H9 (cell line): ENCODE results near the gene EZH1. TPM values are rescaled to one million over a fixed set of nuclear protein-coding genes. Genes with fewer than 3 reads are reported as not detected.
A peak's percentile ranks its signal among the peaks of the same experiment; 100 is the strongest.

Experiments used
- DNase-seq: peaks from one replicate; pipeline ENCODE4 v3.0.0-alpha.2; 2017
- H2AFZ ChIP-seq: one replicate; pipeline ENCODE4 v1.6.1; 2013; ENCODE audit warnings: mild to moderate bottlenecking, low read length, control low read depth, moderate library complexity
- H2AK5ac ChIP-seq: 2 replicates; pipeline ENCODE4 v1.6.1; 2013; ENCODE audit warnings: low read length, control low read depth, mixed read lengths; ENCODE audit not compliant: insufficient read length
- H2BK120ac ChIP-seq: one replicate; pipeline ENCODE4 v1.6.1; 2013; ENCODE audit warnings: low read depth, mild to moderate bottlenecking, low read length, control low read depth, inconsistent platforms; ENCODE audit not compliant: poor library complexity, severe bottlenecking
- H2BK12ac ChIP-seq: 2 replicates; pipeline ENCODE4 v1.6.1; 2013; ENCODE audit warnings: low read length, control low read depth, mixed read lengths, low read depth; ENCODE audit not compliant: insufficient read length
- H2BK15ac ChIP-seq: 2 replicates; pipeline ENCODE4 v1.6.1; 2013; ENCODE audit warnings: low read depth, low read length, control low read depth
- H2BK20ac ChIP-seq: one replicate; pipeline ENCODE4 v1.6.1; 2013; ENCODE audit warnings: low read depth, mild to moderate bottlenecking, low read length, control low read depth, inconsistent platforms; ENCODE audit not compliant: poor library complexity, severe bottlenecking
- H2BK5ac ChIP-seq: 2 replicates; pipeline ENCODE4 v1.6.1; 2013; ENCODE audit warnings: low read length, control low read depth, mixed read lengths; ENCODE audit not compliant: insufficient read length
- H3K14ac ChIP-seq: 2 replicates; pipeline ENCODE4 v1.6.1; 2013; ENCODE audit warnings: low read length, control low read depth; ENCODE audit not compliant: insufficient read depth
- H3K18ac ChIP-seq: 2 replicates; pipeline ENCODE4 v1.6.1; 2013; ENCODE audit warnings: low read depth, mild to moderate bottlenecking, mixed read lengths, low read length, control low read depth; ENCODE audit not compliant: insufficient read length
- H3K23ac ChIP-seq: 2 replicates; pipeline ENCODE4 v1.6.1; 2013; ENCODE audit warnings: low read length, control low read depth, mixed read lengths, low read depth; ENCODE audit not compliant: insufficient read length
- H3K23me2 ChIP-seq: 2 replicates; pipeline ENCODE4 v1.6.1; 2013; ENCODE audit warnings: low read depth, mild to moderate bottlenecking, mixed read lengths, low read length, control low read depth; ENCODE audit not compliant: insufficient read length, poor library complexity, severe bottlenecking
- H3K27ac ChIP-seq: 2 replicates; pipeline ENCODE4 v1.5.1; 2013; ENCODE audit warnings: low read length, control low read depth, mixed read lengths, low read depth; ENCODE audit not compliant: insufficient read length
- H3K27me3 ChIP-seq: 2 replicates; pipeline ENCODE4 v1.6.1; 2013; ENCODE audit warnings: low read length, control low read depth, inconsistent platforms; ENCODE audit not compliant: insufficient read depth
- H3K4ac ChIP-seq: 2 replicates; pipeline ENCODE4 v1.6.1; 2013; ENCODE audit warnings: low read depth, mild to moderate bottlenecking, control low read depth, inconsistent platforms, low read length, moderate library complexity
- H3K4me1 ChIP-seq: 2 replicates; pipeline ENCODE4 v1.6.1; 2013; ENCODE audit warnings: low read length, control low read depth, inconsistent platforms; ENCODE audit not compliant: insufficient read depth
- H3K4me2 ChIP-seq: 2 replicates; pipeline ENCODE4 v1.6.1; 2013; ENCODE audit warnings: low read length, control low read depth, mixed read lengths; ENCODE audit not compliant: insufficient read length, insufficient read depth
- H3K56ac ChIP-seq: 2 replicates; pipeline ENCODE4 v1.6.1; 2013; ENCODE audit warnings: low read depth, mild to moderate bottlenecking, mixed read lengths, low read length, control low read depth; ENCODE audit not compliant: insufficient read length
- H3K79me1 ChIP-seq: 2 replicates; pipeline ENCODE4 v1.6.1; 2013; ENCODE audit warnings: low read depth, mild to moderate bottlenecking, moderate library complexity, low read length, control low read depth, inconsistent platforms; ENCODE audit not compliant: insufficient read depth, poor library complexity, severe bottlenecking
- H3K79me2 ChIP-seq: 2 replicates; pipeline ENCODE4 v1.6.1; 2013; ENCODE audit warnings: low read length, control low read depth, inconsistent platforms; ENCODE audit not compliant: insufficient read depth
- H3K9ac ChIP-seq: 2 replicates; pipeline ENCODE4 v1.6.1; 2013; ENCODE audit warnings: low read length, control low read depth, mixed read lengths; ENCODE audit not compliant: insufficient read length; ENCODE audit errors: extremely low read depth
- H3K9me3 ChIP-seq: one replicate; pipeline ENCODE4 v1.6.1; 2013; ENCODE audit warnings: low read depth, low read length, inconsistent platforms; ENCODE audit not compliant: control insufficient read depth
- H3T11ph ChIP-seq: one replicate; pipeline ENCODE4 v1.6.1; 2013; ENCODE audit warnings: mild to moderate bottlenecking, low read length, control low read depth, inconsistent platforms
- H4K20me1 ChIP-seq: one replicate; pipeline ENCODE4 v1.6.1; 2013; ENCODE audit not compliant: control insufficient read depth, insufficient read length, insufficient read depth
- H4K5ac ChIP-seq: 2 replicates; pipeline ENCODE4 v1.6.1; 2013; ENCODE audit warnings: low read depth, mild to moderate bottlenecking, mixed read lengths, low read length, control low read depth; ENCODE audit not compliant: insufficient read length
- H4K8ac ChIP-seq: replicated peaks from 2 replicates; pipeline ENCODE4 v1.6.1; 2013; ENCODE audit warnings: low read length, control low read depth, mixed read lengths, low read depth; ENCODE audit not compliant: insufficient read length
- H4K91ac ChIP-seq: 2 replicates; pipeline ENCODE4 v1.6.1; 2013; ENCODE audit warnings: low read depth, mild to moderate bottlenecking, moderate library complexity, mixed read lengths, low read length, control low read depth; ENCODE audit not compliant: insufficient read length
- H3K27ac Mint-ChIP-seq, 3 experiments: 2 replicates in 2 of 3; 3 replicates in 1 of 3; pipeline ENCODE4 v1.8.0; 2020 to 2021; ENCODE audit warnings: mixed read lengths in 3 of 3, mild to moderate bottlenecking in 1 of 3, moderate library complexity in 1 of 3
- H3K27me3 Mint-ChIP-seq: 2 replicates; pipeline ENCODE4 v1.8.0; 2021; ENCODE audit warnings: low read depth, mild to moderate bottlenecking, moderate library complexity, mixed read lengths
- H3K36me3 Mint-ChIP-seq, 3 experiments: 2 replicates in 2 of 3; 3 replicates in 1 of 3; pipeline ENCODE4 v1.8.0; 2020 to 2021; ENCODE audit warnings: low read depth in 3 of 3, mixed read lengths in 3 of 3; ENCODE audit not compliant: insufficient read depth in 1 of 3
- H3K4me1 Mint-ChIP-seq, 2 experiments: 2 replicates each; pipeline ENCODE4 v1.8.0; 2020; ENCODE audit warnings: mixed read lengths in 2 of 2
- H3K4me3 Mint-ChIP-seq, 2 experiments: 2 replicates in 1 of 2; 3 replicates in 1 of 2; pipeline ENCODE4 v1.8.0; 2020 to 2021; ENCODE audit warnings: mild to moderate bottlenecking in 2 of 2, mixed read lengths in 2 of 2, moderate library complexity in 1 of 2
- H3K9me3 Mint-ChIP-seq, 2 experiments: 2 replicates in 1 of 2; 3 replicates in 1 of 2; pipeline ENCODE4 v1.8.0; 2020; ENCODE audit warnings: mild to moderate bottlenecking in 2 of 2, mixed read lengths in 2 of 2, moderate library complexity in 1 of 2
- whole genome bisulfite sequencing: extraction: QIAGEN DNeasy Blood & Tissue Kit; methylation state at CpG from one replicate; pipeline ENCODE4 v1.1.7; 2013; ENCODE audit warnings: missing lambda C conversion rate, low lambda C conversion rate, mixed read lengths; ENCODE audit not compliant: insufficient read length; ENCODE audit errors: extremely low coverage; 5-methylcytosine and 5-hydroxymethylcytosine counted together
- total RNA-seq: library from RNA; stranded (reverse); gene quantifications from 2 replicates; pipeline ENCODE4 v1.2.1, GENCODE V29; 2021
- TF ChIP-seq, protein P1 (sequence below): fragments of 200-600 bp; sonication (generic); conservative IDR thresholded peaks from 3 replicates; pipeline ENCODE4 v1.8.0; 2021; ENCODE audit warnings: antibody characterized with exemption, mild to moderate bottlenecking

EZH1 gene
- total RNA-seq, 1 experiment from 2014 or later = 17.9 TPM

DNA sequence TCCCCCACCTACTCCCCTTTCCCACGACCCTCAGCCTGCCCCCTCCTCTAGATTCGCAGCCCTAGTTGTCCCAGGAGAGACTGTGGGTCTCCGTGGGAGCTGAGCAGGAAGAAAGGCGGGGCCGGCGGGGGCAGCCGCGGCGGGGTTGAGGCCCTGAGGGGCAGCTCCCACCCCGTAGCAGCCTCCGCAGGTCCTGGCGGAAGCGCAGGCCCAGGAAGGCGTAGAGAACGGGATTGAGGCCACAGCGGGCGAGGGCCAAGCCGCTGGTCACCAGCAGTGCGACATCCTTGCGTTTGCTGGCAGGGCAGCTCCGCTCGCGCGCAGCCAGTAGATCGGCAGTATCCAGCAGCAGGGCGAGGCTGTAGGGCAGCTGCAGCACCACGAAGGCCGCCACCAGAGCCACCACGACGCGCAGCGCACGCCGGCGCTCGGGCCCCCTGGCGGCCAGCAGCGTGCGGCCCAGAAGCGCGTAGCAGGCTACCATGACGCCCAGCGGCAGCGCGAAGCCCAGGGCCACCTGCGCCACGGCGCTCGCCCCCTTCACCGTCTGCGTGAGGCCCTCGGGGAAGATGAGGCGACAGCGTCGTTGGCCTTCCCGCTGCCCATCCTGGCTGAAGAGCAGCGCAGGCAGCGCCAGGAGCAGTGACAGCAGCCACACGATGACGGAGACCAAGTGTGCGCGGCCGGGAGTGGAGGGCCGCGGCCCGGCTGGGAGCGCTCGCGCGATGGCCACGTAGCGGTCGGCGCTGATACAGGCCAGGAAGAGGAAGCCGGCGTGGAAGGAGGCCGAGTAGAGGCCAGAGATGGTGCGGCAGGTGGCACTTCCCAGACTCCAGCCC, 65.1 kb downstream of the EZH1 start:
- no peaks in the 10 kb centered on the region for H4K20me1 ChIP-seq

More for the DNA sequence above, 65.1 kb downstream of the EZH1 start:
- no peaks in the 10 kb centered on the region for H3K9me3 ChIP-seq
- no peak overlapping the region for H3T11ph ChIP-seq
- H2AFZ ChIP-seq = no peak overlapping the region
- no CpG with 5 or more reads among the region's 78 CpGs for WGBS
- no peak overlapping the region for H4K8ac ChIP-seq
- no peak overlapping the region for H2BK5ac ChIP-seq
- no peaks in the 10 kb centered on the region; the same call in 1 of the 2 replicates for H3K79me2 ChIP-seq
- no peaks in the 10 kb centered on the region for H3K79me1 ChIP-seq
- H3K14ac ChIP-seq = peak overlapping the region; percentile 78
- H3K4ac ChIP-seq = no peak overlapping the region
- Mint-ChIP-seq H3K27ac (peak overlapping the region in 2 of 3 experiments; percentile 62 to 68; a peak in 2 of 7 replicates), H3K9me3 (no peaks in the 10 kb centered on the region; a peak in 2 of 5 replicates), H3K27me3 (peaks cover 34% of the 10 kb centered on the region), H3K4me3 (peak overlapping the region; percentile 57 to 74), H3K4me1 (peaks cover 38 to 51% of the 10 kb centered on the region in 2 experiments), H3K36me3 (peaks cover 0 to 4% (median 3%) of the 10 kb centered on the region in 3 experiments; a peak in 3 of 7 replicates)
- H3K23me2 ChIP-seq = peaks cover 31% of the 10 kb centered on the region
- no peak overlapping the region for H2BK15ac ChIP-seq
- no peak overlapping the region for H3K27ac ChIP-seq
- no peak overlapping the region for H3K56ac ChIP-seq
- H4K5ac ChIP-seq = no peak overlapping the region
- TF ChIP-seq, protein P1, sequence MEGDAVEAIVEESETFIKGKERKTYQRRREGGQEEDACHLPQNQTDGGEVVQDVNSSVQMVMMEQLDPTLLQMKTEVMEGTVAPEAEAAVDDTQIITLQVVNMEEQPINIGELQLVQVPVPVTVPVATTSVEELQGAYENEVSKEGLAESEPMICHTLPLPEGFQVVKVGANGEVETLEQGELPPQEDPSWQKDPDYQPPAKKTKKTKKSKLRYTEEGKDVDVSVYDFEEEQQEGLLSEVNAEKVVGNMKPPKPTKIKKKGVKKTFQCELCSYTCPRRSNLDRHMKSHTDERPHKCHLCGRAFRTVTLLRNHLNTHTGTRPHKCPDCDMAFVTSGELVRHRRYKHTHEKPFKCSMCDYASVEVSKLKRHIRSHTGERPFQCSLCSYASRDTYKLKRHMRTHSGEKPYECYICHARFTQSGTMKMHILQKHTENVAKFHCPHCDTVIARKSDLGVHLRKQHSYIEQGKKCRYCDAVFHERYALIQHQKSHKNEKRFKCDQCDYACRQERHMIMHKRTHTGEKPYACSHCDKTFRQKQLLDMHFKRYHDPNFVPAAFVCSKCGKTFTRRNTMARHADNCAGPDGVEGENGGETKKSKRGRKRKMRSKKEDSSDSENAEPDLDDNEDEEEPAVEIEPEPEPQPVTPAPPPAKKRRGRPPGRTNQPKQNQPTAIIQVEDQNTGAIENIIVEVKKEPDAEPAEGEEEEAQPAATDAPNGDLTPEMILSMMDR = peak; percentile 95
- H2AK5ac ChIP-seq = no peak overlapping the region
- no peaks in the 10 kb centered on the region; the same call in 1 of the 2 replicates for H3K27me3 ChIP-seq
- H3K9ac ChIP-seq = peak overlapping the region; percentile 16
- no peak overlapping the region for H4K91ac ChIP-seq
- H2BK120ac ChIP-seq = no peak overlapping the region
- no peak overlapping the region for H3K23ac ChIP-seq
- H3K4me2 ChIP-seq = peak overlapping the region; percentile 83
- H2BK12ac ChIP-seq = no peak overlapping the region
- H2BK20ac ChIP-seq = no peak overlapping the region
- H3K4me1 ChIP-seq = peaks cover 3% of the 10 kb centered on the region; the same call in 1 of the 2 replicates
- DNase-seq = peak; percentile 95
- peak overlapping the region; percentile 44 for H3K18ac ChIP-seq
